ENCODE results near the gene NEK8.
"Not testable (repeated sequence)": the region's sequence is repeated elsewhere in the genome, so short reads cannot be mapped to it uniquely, and the experiment has no call there.

The NEK8 gene

GRCh38 chr17:28710861-28711722, 17.5 kb upstream of the NEK8 start:
- peak; percentile 67 for DNase-seq (ENCODE audit: low read depth)

GRCh38 chr17:28711723-28712031, 16.9 kb upstream of the NEK8 start, which contains the start of gene PROCA1:
PROCA1 (minus strand) TSS chr17:28711888; CDS start chr17:28711660, 228 bp downstream.
- no peak for DNase-seq (ENCODE audit: low read depth)

- no peak for DNase-seq (ENCODE audit: low read depth)
Observed at GRCh38 chr17:28712032-28712704, 16.4 kb upstream of the NEK8 start.

GRCh38 chr17:28712705-28713415, 15.7 kb upstream of the NEK8 start:
- no peak for DNase-seq (ENCODE audit: low read depth)

- no peak for DNase-seq (ENCODE audit: low read depth)
Observed at GRCh38 chr17:28714281-28714680, 14.3 kb upstream of the NEK8 start.

- no peak for DNase-seq (ENCODE audit: low read depth)
Observed at GRCh38 chr17:28715217-28715616, 13.4 kb upstream of the NEK8 start.

- DNase-seq (ENCODE audit: low read depth): no peak
Observed at GRCh38 chr17:28716740-28717577, 11.6 kb upstream of the NEK8 start.

GRCh38 chr17:28717578-28718332, 10.8 kb upstream of the NEK8 start, which contains the start of gene RAB34:
RAB34 (minus strand) TSS chr17:28717868; CDS start chr17:28717266, 602 bp downstream.
- DNase-seq (ENCODE audit: low read depth): peak; percentile 58

GRCh38 chr17:28718333-28719020, 10.1 kb upstream of the NEK8 start:
- no peak for DNase-seq (ENCODE audit: low read depth)

GRCh38 chr17:28719021-28719433, 9.6 kb upstream of the NEK8 start:
- DNase-seq (ENCODE audit: low read depth): no peak

GRCh38 chr17:28720247-28720996, 8.2 kb upstream of the NEK8 start:
- DNase-seq (ENCODE audit: low read depth): no peak

GRCh38 chr17:28720997-28721329, 7.6 kb upstream of the NEK8 start:
- not testable (repeated sequence) for DNase-seq (ENCODE audit: low read depth)

- DNase-seq (ENCODE audit: low read depth): no peak
Observed at GRCh38 chr17:28722417-28723158, 6.0 kb upstream of the NEK8 start.

GRCh38 chr17:28723159-28723835, 5.3 kb upstream of the NEK8 start:
- DNase-seq (ENCODE audit: low read depth): no peak

- DNase-seq (ENCODE audit: low read depth): not testable (repeated sequence)
Observed at GRCh38 chr17:28723836-28724499, 4.6 kb upstream of the NEK8 start.

GRCh38 chr17:28724500-28725165, 4.0 kb upstream of the NEK8 start:
- DNase-seq (ENCODE audit: low read depth): no peak

GRCh38 chr17:28725166-28725659, 3.4 kb upstream of the NEK8 start:
- no peak for DNase-seq (ENCODE audit: low read depth)

Data from HS-5 (cell line).